B cell (primary cell): Measurements from ENCODE around the gene HBM.

Source experiments
- CTCF ChIP-seq: fragments of 200-600 bp; IDR thresholded peaks from one replicate; pipeline ENCODE4 v1.8.0; 2022; ENCODE audit warnings: antibody characterized with exemption, mild to moderate bottlenecking
- EZH2 ChIP-seq: IDR thresholded peaks from 2 replicates; pipeline ENCODE4 v1.6.1; 2012; ENCODE audit warnings: borderline replicate concordance, low read depth, mild to moderate bottlenecking, moderate library complexity, low read length; ENCODE audit not compliant: insufficient read depth, poor library complexity, severe bottlenecking

GRCh38 chr16:177981-178667 is 12.3 kb downstream of the HBM start:
- TF ChIP-seq CTCF (no peak), EZH2 (no peak)
